ENCODE results near the gene SZRD1.
"Not testable (repeated sequence)": the region's sequence is repeated elsewhere in the genome, so short reads cannot be mapped to it uniquely, and the experiment has no call there.

SZRD1 gene, protein sequence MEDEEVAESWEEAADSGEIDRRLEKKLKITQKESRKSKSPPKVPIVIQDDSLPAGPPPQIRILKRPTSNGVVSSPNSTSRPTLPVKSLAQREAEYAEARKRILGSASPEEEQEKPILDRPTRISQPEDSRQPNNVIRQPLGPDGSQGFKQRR

GRCh38 chr1:16366722-16367257, at the start of gene SZRD1:
TSS of gene SZRD1 (plus strand) at chr1:16367242. CDS start at chr1:16367258, 16 bp downstream.
- DNase-seq (ENCODE audit: low spot score): peak; percentile 84

DNA sequence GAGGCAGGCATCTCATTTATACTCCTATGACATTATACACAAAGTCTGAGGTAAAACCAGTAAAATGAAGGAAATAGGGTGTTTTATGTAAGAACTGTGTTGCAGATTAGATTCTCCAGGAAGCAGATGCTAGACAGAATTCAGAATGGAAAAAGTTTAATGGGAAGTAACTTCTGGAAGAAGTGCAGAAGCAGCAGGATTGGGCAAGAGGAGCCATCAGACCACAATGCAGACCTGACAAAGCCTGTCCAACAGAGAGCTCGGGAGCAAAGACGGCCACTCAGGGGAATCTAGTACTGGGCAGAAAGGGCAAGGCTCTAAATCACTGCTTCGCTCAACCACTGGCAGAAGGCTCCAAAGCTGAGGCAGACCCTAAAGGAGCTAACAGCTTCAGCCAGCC, 48.5 kb upstream of the SZRD1 start:
- DNase-seq (ENCODE audit: low spot score): no peak

DNA sequence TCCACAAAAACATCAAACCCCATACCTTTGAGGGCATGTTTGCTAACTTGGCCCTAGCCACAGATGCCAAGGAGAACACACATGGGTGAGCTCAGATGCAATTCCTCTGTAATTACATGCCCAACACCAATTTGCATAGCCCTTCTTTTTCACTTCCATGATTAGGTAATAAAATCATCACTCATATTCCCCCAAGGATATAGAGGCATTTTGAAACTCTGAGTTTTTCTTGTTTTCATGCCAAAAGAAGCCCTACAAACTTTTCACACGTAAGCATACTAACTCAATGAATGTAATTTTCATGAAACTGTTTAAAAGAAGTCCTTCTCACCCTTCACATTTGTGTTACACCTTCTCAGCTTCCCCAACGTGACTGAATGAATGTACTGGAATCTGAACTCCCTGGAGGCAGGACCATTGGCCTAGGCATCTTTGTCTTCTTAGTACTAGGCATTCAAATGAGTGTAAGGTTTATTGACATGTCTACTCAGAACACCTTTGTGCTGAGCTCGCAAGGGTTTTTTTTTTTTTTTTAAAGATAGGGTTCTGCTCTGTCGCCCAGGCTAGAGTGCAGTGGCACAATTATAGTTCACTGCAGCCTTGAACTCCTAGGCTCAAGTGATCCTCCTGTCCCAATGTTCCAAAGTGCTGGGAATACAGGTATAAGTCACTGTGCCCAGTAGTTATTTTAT, 45.7 kb upstream of the SZRD1 start:
- no peak for DNase-seq (ENCODE audit: low spot score)

GRCh38 chr1:16324456-16324890, 42.6 kb upstream of the SZRD1 start:
- no peak for DNase-seq (ENCODE audit: low spot score)

DNA sequence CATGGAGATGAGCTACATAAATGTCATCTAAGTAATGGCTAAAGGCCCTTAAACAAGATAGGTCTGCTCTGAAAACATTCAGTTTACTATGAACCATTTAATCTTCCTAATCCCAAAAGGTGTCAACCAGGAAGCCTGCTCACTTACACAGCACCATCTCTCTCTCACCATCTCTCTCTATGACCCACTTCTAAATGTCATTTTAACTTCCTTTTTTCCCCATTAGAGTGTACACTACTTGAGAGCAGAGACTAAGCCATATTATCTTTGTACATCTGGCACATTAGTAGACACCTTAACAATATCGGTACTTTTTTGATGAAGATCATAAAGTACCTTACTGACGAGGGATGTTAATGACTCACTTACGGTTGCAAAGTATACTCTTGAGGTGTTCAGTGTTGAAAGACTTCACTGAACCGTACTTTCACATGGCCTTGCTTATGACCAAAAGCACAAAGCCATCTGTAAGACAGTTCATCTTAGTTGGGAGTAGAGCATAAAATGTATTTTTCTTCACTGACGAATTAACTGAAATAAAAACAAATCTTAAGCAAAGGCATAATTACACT, 40.1 kb upstream of the SZRD1 start:
- no peak for DNase-seq (ENCODE audit: low spot score)

DNA sequence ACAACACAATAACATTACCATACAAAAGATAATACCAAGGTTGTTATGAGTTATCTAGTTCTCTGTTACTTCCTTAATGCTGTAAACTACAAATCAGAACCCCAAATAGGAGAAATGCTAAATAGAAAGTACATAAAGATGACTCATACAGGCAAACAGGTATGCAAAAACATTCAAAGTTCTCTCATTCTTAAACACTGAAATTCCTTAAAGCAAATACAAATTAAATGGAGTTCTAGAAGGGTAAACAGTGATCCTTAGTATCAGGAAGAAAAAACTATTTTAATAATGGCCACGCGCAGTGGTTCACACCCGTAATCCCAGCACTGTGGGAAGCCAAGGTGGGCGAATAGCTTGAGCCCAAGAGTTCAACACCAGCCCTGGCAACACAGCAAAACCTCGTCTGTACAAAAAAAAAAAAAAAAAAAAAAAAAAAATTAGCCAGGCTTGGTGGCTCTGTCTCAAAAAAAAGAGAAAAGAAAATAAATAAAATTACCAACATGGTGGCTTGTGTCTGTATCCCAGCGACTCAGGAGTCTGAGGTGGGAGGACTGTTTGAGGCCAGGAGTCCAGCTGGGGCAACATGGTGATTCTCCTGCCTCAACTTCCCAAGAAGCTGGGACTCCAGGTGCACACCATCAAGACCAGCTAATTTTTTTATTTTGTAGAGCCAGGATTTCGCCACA, 32.2 kb upstream of the SZRD1 start:
- DNase-seq (ENCODE audit: low spot score): no peak

DNA sequence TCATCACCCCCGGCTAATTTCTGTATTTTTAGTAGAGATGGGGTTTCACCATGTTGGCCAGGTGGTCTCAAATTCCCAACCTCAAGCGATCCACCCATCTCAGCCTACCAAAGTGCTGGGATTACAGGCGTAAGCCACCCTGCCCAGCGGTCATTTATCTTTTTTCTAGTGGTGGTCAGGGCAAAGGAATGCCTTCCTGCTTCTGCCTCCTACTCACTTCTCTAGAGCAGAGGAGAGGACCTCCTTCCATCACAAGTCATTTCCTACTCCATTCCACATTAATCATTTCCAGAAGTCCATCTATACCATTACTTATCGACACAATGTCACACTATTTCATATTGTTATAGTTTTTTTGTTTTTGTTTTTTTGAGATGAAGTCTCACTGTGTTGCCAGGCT, 28.1 kb upstream of the SZRD1 start:
- no peak for DNase-seq (ENCODE audit: low spot score)

DNA sequence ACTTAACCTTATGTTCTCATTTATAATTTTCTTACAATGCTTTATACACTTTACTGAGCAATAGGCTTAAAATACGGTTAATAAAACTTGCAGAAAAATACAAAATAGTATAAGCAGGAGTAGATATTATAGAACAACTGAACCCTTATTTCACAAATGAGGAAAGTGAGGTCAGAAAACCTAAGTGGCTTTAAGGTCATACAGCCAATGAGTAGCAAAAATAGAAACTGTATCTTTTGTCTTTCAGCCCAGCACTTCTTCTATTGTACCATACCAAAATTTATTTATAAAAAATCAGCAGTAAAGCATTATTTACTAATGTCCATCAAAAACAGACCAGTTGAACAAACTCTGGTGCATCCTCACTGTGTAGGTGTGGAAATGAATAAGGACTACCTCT, 26.4 kb upstream of the SZRD1 start:
- no peak for DNase-seq (ENCODE audit: low spot score)

DNA sequence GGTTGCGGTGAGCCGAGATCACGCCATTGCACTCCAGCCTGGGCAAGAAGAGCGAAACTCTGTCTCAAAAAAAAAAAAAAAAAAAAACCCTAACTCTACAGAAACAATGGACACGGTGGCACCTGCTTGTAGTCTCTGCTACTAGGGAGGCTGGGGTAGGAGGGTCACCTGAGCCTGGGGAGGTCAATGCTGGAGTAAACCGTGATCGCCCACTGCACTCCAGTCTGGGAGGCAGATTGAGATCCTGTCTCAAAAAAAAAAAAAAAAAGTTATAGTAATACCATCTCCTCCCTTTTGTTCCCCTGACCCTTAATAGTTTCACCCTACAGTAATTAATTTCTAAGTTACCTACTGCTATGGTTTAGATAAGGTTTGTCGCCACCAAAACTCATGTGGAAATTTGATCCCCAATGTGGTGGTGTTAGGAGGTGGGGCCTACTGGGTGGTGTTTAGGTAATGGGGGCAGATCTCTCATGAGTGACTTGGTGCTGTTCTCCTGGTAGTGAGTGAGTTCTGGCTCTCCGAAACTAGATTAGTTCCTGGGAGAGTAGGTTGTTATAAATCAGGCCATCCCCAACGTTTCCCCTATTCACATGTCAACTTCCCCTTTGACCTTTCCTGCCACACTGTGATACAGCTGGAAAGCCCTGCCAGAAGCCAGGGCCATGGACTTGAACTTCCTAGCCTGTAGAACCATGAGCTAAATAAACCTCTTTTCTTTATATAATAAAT, 24.5 kb upstream of the SZRD1 start:
- DNase-seq (ENCODE audit: low spot score): no peak

- DNase-seq (ENCODE audit: low spot score): not testable (repeated sequence)
Observed at GRCh38 chr1:16343276-16343675, 23.8 kb upstream of the SZRD1 start.

- no peak for DNase-seq (ENCODE audit: low spot score)
Observed at GRCh38 chr1:16348414-16349182, 18.4 kb upstream of the SZRD1 start.

DNA sequence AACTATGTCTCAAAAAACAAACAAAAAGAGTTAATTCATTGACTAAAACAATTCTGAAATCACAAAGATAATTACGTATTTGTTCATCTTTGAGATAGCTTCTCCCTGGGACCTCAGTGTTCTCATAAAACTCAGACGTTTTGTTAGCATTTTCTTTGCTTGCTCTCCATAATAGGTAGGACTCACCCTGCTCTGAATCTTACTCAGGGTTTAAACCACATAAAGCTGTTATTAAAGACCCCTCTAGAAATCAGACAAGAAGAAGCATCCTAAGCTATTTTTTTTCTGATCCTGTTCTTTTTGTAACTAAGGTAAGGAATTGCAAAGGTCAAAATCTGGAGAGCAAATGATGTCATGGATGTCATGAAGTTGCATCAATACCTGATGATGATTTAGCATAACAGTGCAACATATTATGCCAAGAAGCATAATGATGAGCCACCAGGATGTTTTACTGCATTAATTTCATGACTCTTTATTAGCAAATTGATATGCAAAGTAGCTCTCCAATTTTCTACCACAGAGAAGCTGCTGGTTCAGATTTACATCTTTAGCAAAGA, 17.1 kb upstream of the SZRD1 start:
- DNase-seq (ENCODE audit: low spot score): no peak

GRCh38 chr1:16351456-16351993, 15.5 kb upstream of the SZRD1 start:
- DNase-seq (ENCODE audit: low spot score): no peak

DNA sequence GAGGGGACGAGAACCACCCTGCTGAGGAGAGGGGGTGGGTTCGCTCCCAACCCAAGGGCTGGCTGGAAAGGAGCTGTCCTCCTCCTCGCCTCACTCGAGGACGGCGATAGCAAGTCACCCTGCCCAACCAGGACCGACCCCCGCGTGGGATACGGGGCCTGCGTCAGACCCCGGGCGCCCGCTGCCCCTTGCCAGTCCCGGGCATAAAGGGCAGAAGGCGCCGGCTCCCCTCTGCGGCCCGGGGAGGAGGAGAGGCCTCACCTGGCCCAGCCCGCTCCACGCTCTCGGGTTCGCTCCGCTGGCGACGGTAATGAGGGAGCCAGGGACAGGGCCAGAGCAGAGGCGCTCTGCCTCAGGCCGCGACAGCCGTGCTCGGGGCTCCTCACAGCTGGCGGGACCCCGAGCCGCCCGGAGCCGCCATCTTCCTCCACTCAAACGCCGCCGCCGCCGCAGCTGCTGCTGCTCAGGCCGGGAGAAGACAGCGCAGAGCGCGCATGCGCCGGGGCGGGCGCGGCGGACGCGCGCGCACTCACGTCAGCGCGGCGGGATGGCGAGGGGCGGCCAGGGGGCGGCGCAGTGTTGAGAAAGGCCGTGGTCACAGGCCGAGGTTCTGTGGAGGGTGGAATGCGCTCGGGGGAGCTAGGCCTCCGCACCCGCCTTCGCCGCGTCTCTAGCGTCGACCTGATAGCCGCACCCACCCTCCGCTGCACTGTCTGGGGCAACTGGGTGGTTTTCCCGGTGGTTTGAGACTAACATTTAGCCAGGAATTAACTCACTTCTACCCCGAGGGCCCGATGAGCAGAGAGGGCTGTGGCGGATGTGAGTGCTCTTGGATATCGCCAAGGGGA, 14.8 kb upstream of the SZRD1 start, which contains the start of gene FBXO42:
FBXO42 (minus strand) TSS at position 487 of the 848 bp plus-strand sequence. CDS start 37,062 bp downstream, outside the sequence.
- DNase-seq (ENCODE audit: low spot score): peak; percentile 79

- no peak for DNase-seq (ENCODE audit: low spot score)
Observed at GRCh38 chr1:16352842-16353535, 14.1 kb upstream of the SZRD1 start.

- DNase-seq (ENCODE audit: low spot score): no peak
Observed at GRCh38 chr1:16354619-16355018, 12.4 kb upstream of the SZRD1 start.

DNA sequence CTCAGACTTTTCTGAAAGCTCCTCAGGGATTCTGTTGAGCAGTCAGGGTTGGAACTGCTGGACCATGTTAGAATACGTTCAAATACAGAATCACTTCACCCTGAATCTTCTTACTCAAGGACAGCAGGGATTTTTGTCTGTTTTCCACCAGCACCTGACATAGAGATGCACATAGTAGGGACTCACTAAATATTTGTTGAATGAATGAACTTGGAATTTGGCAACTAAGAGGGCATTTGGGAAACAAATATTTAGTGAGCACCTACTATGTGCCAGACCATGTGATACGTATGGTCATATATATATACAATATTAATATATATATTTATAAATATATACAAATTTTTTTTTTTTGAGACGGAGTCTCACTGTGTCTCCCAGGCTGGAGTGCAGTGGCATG, 10.2 kb upstream of the SZRD1 start:
- DNase-seq (ENCODE audit: low spot score): no peak

DNA sequence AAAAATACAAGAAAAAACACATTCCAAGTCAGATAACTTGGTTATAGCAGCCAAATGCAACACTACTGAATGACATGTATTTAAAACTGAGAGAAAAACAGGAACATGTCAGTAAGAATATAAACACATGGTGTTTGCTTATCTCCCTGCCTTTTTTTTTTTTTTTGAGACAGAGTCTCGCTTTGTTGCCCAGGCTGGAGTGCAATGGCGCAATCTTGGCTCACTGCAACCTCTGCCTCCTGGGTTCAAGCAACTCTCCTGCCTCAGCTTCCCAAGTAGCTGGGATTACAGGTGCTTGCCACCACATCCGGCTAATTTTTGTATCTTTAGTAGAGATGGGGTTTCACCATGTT, 1.9 kb upstream of the SZRD1 start:
- DNase-seq (ENCODE audit: low spot score): not testable (repeated sequence)

Data from HuH-7 (cell line).